ENCODE data around the gene FIZ1. TPM values are rescaled to one million over a fixed set of nuclear protein-coding genes. Genes with fewer than 3 reads are reported as not detected.
A peak's percentile ranks its signal among the peaks of the same experiment; 100 is the strongest.

The FIZ1 gene
- total and polyA plus RNA-seq, 11 donors, result 10.0 to 16.7 (median 12.9) TPM

- Histone ChIP-seq H3K27ac (no peak overlapping the region), H3K27me3 (peaks cover 0 to 6% (median 0%) of the 10 kb centered on the region in 9 donors)
- intact Hi-C loops (cut with DNase I), result no loop called here
Measured at GRCh38 chr19:55554302-55554701, 45.0 kb downstream of the FIZ1 start.

GRCh38 chr19:55553217-55554182 lies 45.8 kb downstream of the FIZ1 start:
- ATAC-seq (no peak), DNase-seq (no peak)
- H3K36me3 ChIP-seq, result no peaks in the 10 kb centered on the region
- no peaks in the 10 kb centered on the region for H3K9me3 ChIP-seq
- intact Hi-C loops (cut with DNase I), result no loop called here
- TF ChIP-seq POLR2A (IDR thresholded peaks at IDR 0.05), result no peak
- TF ChIP-seq CTCF (IDR thresholded peaks at IDR 0.05), result no peak
- peaks cover 0 to 17% (median 8%) of the 10 kb centered on the region in 12 donors for H3K4me1 ChIP-seq
- H3K27ac ChIP-seq, result no peak overlapping the region
- peaks cover 0 to 6% (median 0%) of the 10 kb centered on the region in 9 donors for H3K27me3 ChIP-seq
- H3K4me3 ChIP-seq, result no peak overlapping the region
- 54 to 60% (median 56%) methylated on average over 13 of the region's 13 CpGs for WGBS, 4 donors

More at GRCh38 chr19:55554302-55554701, 45.0 kb downstream of the FIZ1 start:
- Histone ChIP-seq H3K4me1 (peaks cover 0 to 14% (median 8%) of the 10 kb centered on the region in 12 donors), H3K9me3 (no peaks in the 10 kb centered on the region), H3K36me3 (no peaks in the 10 kb centered on the region), H3K4me3 (no peak overlapping the region)
- ATAC-seq, result no peak
- peak in 1 of 5 donors; percentile 18 for DNase-seq
- no peak for TF ChIP-seq POLR2A (IDR thresholded peaks at IDR 0.05)
- TF ChIP-seq CTCF (IDR thresholded peaks at IDR 0.05), result no peak
- 90 to 94% (median 92%) methylated on average over 9 of the region's 9 CpGs for WGBS, 4 donors

- Histone ChIP-seq H3K9me3 (no peaks in the 10 kb centered on the region), H3K27ac (no peak overlapping the region), H3K27me3 (peaks cover 0 to 6% (median 0%) of the 10 kb centered on the region in 9 donors), H3K4me1 (peaks cover 0 to 21% (median 11%) of the 10 kb centered on the region in 12 donors), H3K4me3 (no peak overlapping the region), H3K36me3 (no peaks in the 10 kb centered on the region)
- DNase-seq, result peak in 1 of 5 donors; percentile 7
- intact Hi-C loops (cut with DNase I), result no loop called here
- ATAC-seq, result no peak
- 68 to 77% (median 74%) methylated on average over 13 of the region's 13 CpGs for WGBS, 4 donors
- TF ChIP-seq CTCF (IDR thresholded peaks at IDR 0.05) (no peak), POLR2A (IDR thresholded peaks at IDR 0.05) (no peak)
Measured at GRCh38 chr19:55552620-55553019, 46.7 kb downstream of the FIZ1 start.

GRCh38 chr19:55552206-55552605 lies 47.1 kb downstream of the FIZ1 start:
- intact Hi-C loops (cut with DNase I), result no loop called here
- DNase-seq, result peak in 1 of 5 donors; percentile 2
- Histone ChIP-seq H3K27ac (no peak overlapping the region), H3K4me3 (no peak overlapping the region), H3K4me1 (peaks cover 0 to 25% (median 15%) of the 10 kb centered on the region in 12 donors), H3K36me3 (no peaks in the 10 kb centered on the region), H3K9me3 (no peaks in the 10 kb centered on the region), H3K27me3 (peaks cover 0 to 6% (median 0%) of the 10 kb centered on the region in 9 donors)
- WGBS, 4 donors, result 72 to 89% (median 83%) methylated on average over 5 of the region's 5 CpGs
- no peak for ATAC-seq
- TF ChIP-seq CTCF (IDR thresholded peaks at IDR 0.05) (no peak), POLR2A (IDR thresholded peaks at IDR 0.05) (no peak)

Data from heart left ventricle (tissue), 16 donors.